ENCODE data around the gene SORBS1. TPM values are rescaled to one million over a fixed set of nuclear protein-coding genes. Genes with fewer than 3 reads are reported as not detected.

Gene SORBS1
- total and polyA plus RNA-seq, 2 of the 13 experiments (the other 11 are each of a cell fraction or from before 2014, with no cell fraction given), result 16.8 to 39.8 TPM

GRCh38 chr10:95451568-95452524 is 109.3 kb downstream of the SORBS1 start:
- DNase-seq (ENCODE audit: low spot score) (peak; percentile 91), FAIRE-seq (peak; percentile 63), ATAC-seq (peak; percentile 96)
- H3K36me3 ChIP-seq (replicated peaks in 1 of 2; ENCODE audit: control insufficient read depth in 1 of 2, insufficient read depth in 2 of 2, low read length in 2 of 2), result peaks cover 0 to 4% of the 10 kb centered on the region in 2 experiments; a peak in 3 of 5 replicates
- H3K27me3 ChIP-seq (ENCODE audit: control insufficient read depth in 1 of 2, insufficient read depth in 2 of 2, low read length in 2 of 2), result no peaks in the 10 kb centered on the region
- peak overlapping the region; percentile 90 for H3K27ac ChIP-seq (ENCODE audit: extremely low read length, insufficient read depth, low read length)
- no peaks in the 10 kb centered on the region for H3K9me3 ChIP-seq (ENCODE audit: low read length)
- no peak overlapping the region for H2AFZ ChIP-seq (ENCODE audit: low read length)
- in situ Hi-C loops (cut with HindIII; ENCODE audit: extremely low pct_ligation_motif_present, low pct_unique_long_range_greater_than_20kb) (no loop called here), intact Hi-C loops (cut with micrococcal nuclease; ENCODE audit: unreplicated experiment) (loop anchor here (5.0 kb wide), 1 partner anchor 110 kb away; the partner anchor contains the start of gene SORBS1)
- H3K4me2 ChIP-seq (ENCODE audit: low read depth, low read length), result peak overlapping the region; percentile 67
- peaks cover 55% of the 10 kb centered on the region for H3K79me2 ChIP-seq (ENCODE audit: insufficient read depth, low read length)
- no peaks in the 10 kb centered on the region for H4K20me1 ChIP-seq (ENCODE audit: insufficient read depth, low read length)
- H3K4me3 ChIP-seq (replicated peaks in 1 of 3; ENCODE audit: insufficient read depth in 1 of 3, low read depth in 2 of 3, low read length in 3 of 3), result peak overlapping the region; percentile 16 to 46 (median 27); a peak in 5 of 6 replicates
- peaks cover 97% of the 10 kb centered on the region for H3K4me1 ChIP-seq (ENCODE audit: insufficient read depth, low read length)
- BruUV-seq (replicated peaks), result no TSS peak
- 12% methylated on average over 4 of the region's 4 CpGs for WGBS (ENCODE audit: low lambda C conversion rate)
- CTCF ChIA-PET (ENCODE audit: low intra/inter-chr PET ratio, low total read pairs), result no interaction called here
- peak overlapping the region; percentile 65 for H3K9ac ChIP-seq (ENCODE audit: insufficient read depth, low read depth, low read length)
- POLR2A ChIA-PET, result interaction anchor here (1.5 kb wide), 2 partner anchors 15 to 24 kb away, joined by 3 to 4 read pairs; no protein-coding TSS in a partner anchor
- TF ChIP-seq CHD4 (IDR thresholded peaks at IDR 0.05; ENCODE audit: borderline replicate concordance, low read length) (peak; percentile 29; the same call in 1 of the 2 replicates), ZBTB38 (CRISPR knock-in tag; IDR thresholded peaks at IDR 0.05) (no peak), ATF7-NPFF (CRISPR knock-in tag; IDR thresholded peaks at IDR 0.05; ENCODE audit: low read depth) (0 out of 2 replicates have a peak, but pooled peaks have one; percentile 19), FOXJ3 (CRISPR knock-in tag; IDR thresholded peaks at IDR 0.05; ENCODE audit: borderline replicate concordance) (peak; percentile 43; the same call in 1 of the 2 replicates), ZNF343 (CRISPR knock-in tag; IDR thresholded peaks at IDR 0.05) (no peak), TBX3 (IDR thresholded peaks at IDR 0.05; ENCODE audit: borderline replicate concordance) (peak; percentile 58; the same call in 1 of the 2 replicates), ONECUT2 (CRISPR knock-in tag; IDR thresholded peaks at IDR 0.05) (0 out of 2 replicates have a peak, but pooled peaks have one; percentile 52), TBL1XR1 (IDR thresholded peaks at IDR 0.05; ENCODE audit: borderline replicate concordance, low read length, partially characterized antibody) (peak; percentile 33), FOXP1 (IDR thresholded peaks at IDR 0.05) (no peak), FOXP1 (CRISPR knock-in tag; IDR thresholded peaks at IDR 0.05) (peak; percentile 13; the same call in 1 of the 2 replicates), TEAD3 (CRISPR knock-in tag; optimal IDR thresholded peaks at IDR 0.05; ENCODE audit: borderline replicate concordance) (peak; percentile 77), MED1 (CRISPR knock-in tag; IDR thresholded peaks at IDR 0.05) (peak; percentile 60), SAP130 (CRISPR knock-in tag; IDR thresholded peaks at IDR 0.05; ENCODE audit: low read depth) (peak; percentile 10; the same call in 1 of the 2 replicates), ARID5B (CRISPR knock-in tag; IDR thresholded peaks at IDR 0.05) (peak; percentile 57; the same call in 1 of the 2 replicates), TBP (CRISPR knock-in tag; IDR thresholded peaks at IDR 0.05) (no peak), ZNF205 (CRISPR knock-in tag; IDR thresholded peaks at IDR 0.05) (0 out of 2 replicates have a peak, but pooled peaks have one; percentile 18), PPARG (CRISPR knock-in tag; conservative IDR thresholded peaks at IDR 0.05) (peak; percentile 40; the same call in 1 of the 2 replicates), ZNF503 (CRISPR knock-in tag; IDR thresholded peaks at IDR 0.05) (0 out of 2 replicates have a peak, but pooled peaks have one; percentile 13)
